ENCODE data around the gene CPM.
"Not testable (repeated sequence)": the region's sequence is repeated elsewhere in the genome, so short reads cannot be mapped to it uniquely, and the experiment has no call there.

CPM gene

DNA sequence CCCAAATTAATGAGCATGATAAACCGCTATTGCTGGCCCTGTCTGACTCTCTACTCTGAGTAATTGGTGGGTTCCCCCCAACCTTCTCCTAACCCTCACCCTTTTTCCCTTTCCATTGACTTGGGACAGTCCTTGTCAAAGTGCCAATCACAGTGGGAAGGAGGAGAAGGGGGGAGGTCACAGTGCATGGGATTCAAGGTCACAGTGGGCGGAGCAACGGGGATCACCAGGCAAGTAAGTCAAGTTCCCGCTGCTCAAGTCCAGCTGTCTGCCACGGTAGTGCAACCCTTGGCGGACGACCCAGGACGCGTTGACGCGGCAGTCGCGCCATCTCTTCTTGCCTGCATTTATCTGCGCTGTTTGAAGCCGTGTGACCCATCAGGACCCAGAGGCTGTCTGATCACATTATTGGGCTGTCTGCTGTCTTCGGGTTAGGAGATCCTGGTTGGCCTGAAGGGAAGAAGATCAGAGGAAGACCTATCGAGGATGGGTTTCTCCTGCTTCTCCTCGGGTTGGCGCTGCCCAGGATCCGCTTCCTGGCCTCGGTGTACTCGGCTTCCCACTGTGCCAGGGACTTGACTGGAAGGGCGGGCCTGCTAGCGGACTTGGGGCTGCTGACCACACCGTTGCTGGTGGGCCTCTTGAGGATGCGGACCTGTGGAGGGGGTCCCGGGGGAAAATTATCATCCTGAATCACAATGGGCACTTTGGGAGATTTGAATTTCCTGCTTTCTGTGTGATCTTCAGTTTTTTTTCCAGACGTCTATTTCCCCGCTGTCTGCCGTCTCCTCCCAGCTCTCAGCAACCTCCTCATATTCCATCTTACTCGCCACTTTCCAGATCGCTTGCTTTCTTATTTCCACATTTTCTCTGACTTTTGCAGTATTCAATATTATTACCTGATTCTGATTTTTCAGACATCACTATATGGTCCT lies 128.0 kb downstream of the CPM start:
- DNase-seq, result no peak

DNA sequence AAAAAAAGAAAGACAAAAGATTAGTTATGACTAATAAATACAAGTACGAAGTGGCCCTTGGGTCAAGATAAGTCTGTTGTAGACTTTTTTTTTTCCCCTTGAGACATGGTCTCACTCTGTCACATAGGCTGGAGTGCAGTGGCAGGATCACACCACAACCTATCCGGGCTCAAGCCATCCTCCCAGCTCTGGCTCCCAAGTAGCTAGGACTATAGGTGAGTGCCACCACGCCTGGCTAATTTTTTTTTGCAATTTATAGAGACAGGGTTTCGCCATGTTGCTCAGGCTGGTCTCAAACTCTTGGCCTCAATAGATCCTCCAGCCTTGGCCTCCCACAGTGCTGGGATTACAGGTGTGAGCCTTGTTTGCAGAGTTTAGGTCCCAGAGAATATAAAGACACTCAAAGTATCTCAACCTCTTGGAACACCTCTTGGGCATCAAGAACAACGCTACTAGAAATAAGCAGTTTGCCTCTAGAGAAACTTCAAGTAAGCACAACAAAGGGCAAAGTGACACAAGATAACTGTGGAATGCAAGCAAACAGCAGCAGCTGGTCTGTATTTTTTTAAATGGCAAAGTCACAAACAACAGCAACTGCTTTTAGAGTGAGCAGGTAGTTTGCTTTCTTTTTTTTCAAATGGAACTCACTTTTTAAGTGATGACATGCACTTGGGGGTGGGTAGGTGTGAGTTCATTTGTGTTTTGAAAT lies 128.9 kb downstream of the CPM start:
- no peak for DNase-seq

DNA sequence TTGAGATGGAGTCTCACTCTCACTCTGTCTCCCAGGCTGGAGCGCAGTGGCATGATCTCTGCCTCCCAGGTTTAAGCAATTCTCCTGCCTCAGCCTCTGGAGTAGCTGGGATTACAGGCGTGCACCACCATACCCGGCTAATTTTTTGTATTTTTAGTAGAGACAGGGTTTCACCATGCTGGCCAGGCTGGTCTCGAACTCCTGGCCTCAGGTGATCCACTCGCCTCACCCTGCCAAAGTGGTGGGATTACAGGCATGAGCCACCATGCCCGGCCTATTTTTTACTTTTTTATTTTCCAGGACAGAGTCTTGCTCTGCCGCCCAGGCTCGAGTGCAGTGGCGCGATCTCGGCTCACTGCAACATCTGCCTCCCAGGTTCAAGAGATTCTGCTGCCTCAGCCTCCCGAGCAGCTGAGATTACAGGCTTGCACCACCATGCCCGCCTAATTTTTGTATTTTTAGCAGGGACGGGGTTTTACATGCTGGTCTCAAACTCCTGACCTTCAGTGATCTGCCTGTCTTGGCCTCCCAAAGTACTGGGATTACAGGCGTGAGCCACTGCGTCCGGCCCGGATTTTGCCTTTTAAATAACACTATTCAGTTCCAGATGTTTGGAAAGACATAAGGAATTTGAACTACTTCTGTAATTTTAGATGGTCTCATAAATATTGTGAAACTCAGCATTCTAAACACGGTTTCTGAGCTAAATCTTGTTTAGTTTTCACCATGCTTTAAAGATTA lies 129.9 kb downstream of the CPM start:
- not testable (repeated sequence) for DNase-seq

DNA sequence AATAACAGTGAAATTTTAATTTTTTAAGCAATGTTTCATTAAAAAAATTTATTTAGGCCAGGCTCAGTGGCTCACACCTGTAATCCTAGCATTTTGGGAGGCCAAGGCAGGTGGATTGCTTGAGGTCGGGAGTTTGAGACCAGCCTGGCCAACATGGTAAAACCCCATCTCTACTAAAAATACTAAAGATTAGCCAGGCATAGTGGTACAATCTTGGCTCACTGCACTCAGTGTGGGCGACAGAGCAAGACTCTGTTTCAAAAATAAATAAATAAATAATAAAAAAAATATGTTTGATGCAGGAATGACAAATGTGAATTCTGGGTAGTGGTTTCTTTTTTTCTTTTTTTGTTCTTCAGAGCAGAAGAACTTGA lies 130.6 kb downstream of the CPM start:
- not testable (repeated sequence) for DNase-seq
